ENCODE results near the gene IGFBP5.

IGFBP5 gene, protein sequence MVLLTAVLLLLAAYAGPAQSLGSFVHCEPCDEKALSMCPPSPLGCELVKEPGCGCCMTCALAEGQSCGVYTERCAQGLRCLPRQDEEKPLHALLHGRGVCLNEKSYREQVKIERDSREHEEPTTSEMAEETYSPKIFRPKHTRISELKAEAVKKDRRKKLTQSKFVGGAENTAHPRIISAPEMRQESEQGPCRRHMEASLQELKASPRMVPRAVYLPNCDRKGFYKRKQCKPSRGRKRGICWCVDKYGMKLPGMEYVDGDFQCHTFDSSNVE
- 0 to 0.96 (median 0.07) reads per million in 9 experiments for total RNA-seq

DNA sequence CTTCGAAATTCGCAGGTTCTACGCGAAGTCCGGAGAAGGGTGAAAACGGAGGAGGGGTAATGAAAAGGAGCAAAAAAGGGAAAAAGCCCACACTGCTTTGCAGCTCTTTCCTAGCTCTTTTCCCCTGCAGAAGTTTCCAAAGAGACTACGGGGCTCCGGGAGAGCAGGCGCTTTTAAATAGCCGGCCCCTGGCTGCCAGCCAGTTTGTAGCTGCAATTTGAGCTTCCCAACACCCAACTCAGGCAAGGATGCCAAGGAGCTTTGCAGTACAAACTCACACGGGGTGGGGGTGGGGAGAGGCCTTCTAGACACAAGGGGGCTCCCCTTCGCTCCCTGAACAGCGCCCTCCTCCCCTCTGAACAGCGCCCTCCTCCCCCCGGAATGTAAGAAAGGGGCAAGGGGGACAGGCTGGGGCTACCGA is at the start of gene IGFBP5:
IGFBP5 (minus strand) TSS at position 149 of the 421 bp plus-strand sequence. CDS start 774 bp downstream, outside the sequence.
- peaks cover 27 to 70% of the 10 kb centered on the region in 2 donors for H3K27me3 Mint-ChIP-seq
- no peak for ATAC-seq (replicated peaks)
- no peaks in the 10 kb centered on the region for H3K9me3 Mint-ChIP-seq
- no peak within 1 kb of the TSS for H3K27ac Mint-ChIP-seq
- peak within 1 kb of the TSS; percentile 51 to 65 for H3K4me3 Mint-ChIP-seq
- H3K36me3 Mint-ChIP-seq (ENCODE audit: insufficient read depth) = no peaks in the 10 kb centered on the region
- DNase-seq = no peak
- H3K4me1 Mint-ChIP-seq (ENCODE audit: low read depth in 2 of 2) = peaks cover 24 to 43% of the 10 kb centered on the region in 2 donors

DNA sequence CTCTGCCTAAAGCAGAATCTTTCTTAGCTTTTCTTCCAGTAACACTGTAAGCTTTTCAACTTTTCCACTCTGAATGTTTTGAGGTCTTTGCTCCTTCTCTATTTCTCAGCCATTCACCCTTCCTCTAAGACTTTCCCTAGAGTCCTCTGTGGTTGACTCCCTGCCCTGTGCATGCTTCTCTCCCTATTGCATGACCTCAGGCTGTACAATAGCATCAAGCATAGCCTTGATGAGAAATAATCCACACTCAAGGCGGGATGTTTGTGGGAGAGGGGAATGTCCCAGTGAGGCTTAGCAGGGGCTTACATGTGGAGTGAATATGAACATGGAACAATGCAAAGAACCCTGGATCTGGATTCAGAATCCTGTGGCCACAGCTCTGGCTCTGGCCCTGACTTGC is 48.4 kb upstream of the IGFBP5 start:
- peaks cover 44 to 84% of the 10 kb centered on the region in 2 donors for H3K27me3 Mint-ChIP-seq
- ATAC-seq (replicated peaks) (no peak), DNase-seq (no peak)
- H3K9me3 Mint-ChIP-seq = no peaks in the 10 kb centered on the region
- no peak overlapping the region for H3K27ac Mint-ChIP-seq
- H3K4me1 Mint-ChIP-seq (ENCODE audit: low read depth in 2 of 2) = no peaks in the 10 kb centered on the region
- no peaks in the 10 kb centered on the region for H3K36me3 Mint-ChIP-seq (ENCODE audit: insufficient read depth)
- no peak overlapping the region for H3K4me3 Mint-ChIP-seq

DNA sequence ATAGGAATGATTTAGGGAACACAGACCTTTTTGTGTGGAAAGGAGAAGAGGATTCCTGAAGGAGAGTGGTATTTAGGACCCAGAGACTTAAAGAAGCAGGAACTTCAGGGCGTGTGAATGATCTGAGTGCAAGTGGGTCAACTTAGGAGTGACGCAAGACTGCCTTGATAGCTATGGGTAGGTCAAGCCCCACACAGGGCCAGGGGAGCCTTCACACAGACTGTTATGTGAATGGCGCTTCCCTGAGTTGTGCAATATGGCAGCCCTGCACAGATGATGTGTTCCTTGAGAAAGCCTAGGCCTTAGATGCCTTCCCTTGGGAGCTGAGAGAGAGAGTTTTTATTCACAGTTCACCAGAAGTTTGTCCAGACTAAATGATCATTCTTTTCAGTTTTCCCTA is 47.1 kb upstream of the IGFBP5 start:
- H3K9me3 Mint-ChIP-seq = no peaks in the 10 kb centered on the region
- no peak overlapping the region for H3K4me3 Mint-ChIP-seq
- no peak for ATAC-seq (replicated peaks)
- H3K4me1 Mint-ChIP-seq (ENCODE audit: low read depth in 2 of 2) = no peaks in the 10 kb centered on the region
- DNase-seq = no peak
- no peaks in the 10 kb centered on the region for H3K36me3 Mint-ChIP-seq (ENCODE audit: insufficient read depth)
- H3K27me3 Mint-ChIP-seq = peaks cover 35 to 88% of the 10 kb centered on the region in 2 donors
- no peak overlapping the region for H3K27ac Mint-ChIP-seq

DNA sequence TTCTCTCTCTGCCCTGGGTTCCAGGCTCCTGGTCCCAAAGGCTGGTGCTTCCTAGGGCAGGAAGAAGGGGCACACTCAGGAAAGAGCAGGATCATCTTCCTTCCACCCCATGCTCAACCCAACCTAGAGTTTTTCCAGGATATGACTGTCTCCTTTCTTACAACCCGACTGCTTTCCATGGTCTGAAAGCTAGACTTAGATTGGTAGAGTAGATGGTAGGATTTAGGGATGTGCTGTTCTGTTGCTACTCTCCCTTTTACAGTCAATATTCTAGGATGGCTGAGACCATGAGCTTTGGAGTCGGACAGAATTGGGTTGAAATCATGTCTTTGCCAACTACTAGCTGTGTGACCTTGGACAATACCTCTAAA is 45.9 kb upstream of the IGFBP5 start:
- no peak overlapping the region for H3K27ac Mint-ChIP-seq
- H3K36me3 Mint-ChIP-seq (ENCODE audit: insufficient read depth) = no peaks in the 10 kb centered on the region
- peaks cover 25 to 82% of the 10 kb centered on the region in 2 donors for H3K27me3 Mint-ChIP-seq
- DNase-seq (no peak), ATAC-seq (replicated peaks) (no peak)
- H3K4me3 Mint-ChIP-seq = no peak overlapping the region
- H3K9me3 Mint-ChIP-seq = no peaks in the 10 kb centered on the region
- no peaks in the 10 kb centered on the region for H3K4me1 Mint-ChIP-seq (ENCODE audit: low read depth in 2 of 2)

DNA sequence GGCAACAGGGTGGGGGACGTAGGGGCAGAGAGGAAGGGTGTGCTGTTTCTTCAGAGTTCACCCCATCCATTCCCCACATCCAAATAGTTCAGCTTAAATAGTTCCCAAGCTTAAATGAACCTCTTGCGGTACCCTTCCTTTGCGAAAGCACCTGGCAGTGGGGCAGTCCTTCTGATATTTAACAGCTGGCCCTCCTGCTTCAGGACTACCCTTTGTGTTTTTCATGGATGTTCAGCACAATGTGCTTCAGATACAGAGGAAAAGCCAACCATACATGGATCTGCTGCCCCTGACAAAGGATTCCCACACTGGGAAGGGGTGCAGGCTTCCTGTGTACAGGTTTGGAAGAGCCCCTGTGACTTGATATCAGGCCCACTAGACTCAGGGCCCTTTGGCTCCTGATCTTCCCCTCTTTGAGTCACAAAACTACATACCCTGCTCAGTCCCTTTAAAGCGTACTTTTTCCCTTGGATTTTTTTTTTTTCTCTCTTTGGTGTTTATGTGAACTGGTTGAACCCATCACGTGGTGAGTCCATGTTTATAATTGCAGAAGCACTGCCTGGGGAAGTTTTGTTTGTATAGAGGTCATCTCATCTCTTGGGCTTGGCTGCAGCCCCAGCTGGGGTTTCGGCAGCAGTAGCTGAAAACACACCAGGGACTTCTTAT is 45.3 kb upstream of the IGFBP5 start:
- Mint-ChIP-seq H3K36me3 (ENCODE audit: insufficient read depth) (no peaks in the 10 kb centered on the region), H3K4me3 (no peak overlapping the region), H3K27me3 (peaks cover 25 to 77% of the 10 kb centered on the region in 2 donors), H3K4me1 (ENCODE audit: low read depth in 2 of 2) (no peaks in the 10 kb centered on the region), H3K27ac (no peak overlapping the region), H3K9me3 (no peaks in the 10 kb centered on the region)
- no peak for ATAC-seq (replicated peaks)
- no peak for DNase-seq

DNA sequence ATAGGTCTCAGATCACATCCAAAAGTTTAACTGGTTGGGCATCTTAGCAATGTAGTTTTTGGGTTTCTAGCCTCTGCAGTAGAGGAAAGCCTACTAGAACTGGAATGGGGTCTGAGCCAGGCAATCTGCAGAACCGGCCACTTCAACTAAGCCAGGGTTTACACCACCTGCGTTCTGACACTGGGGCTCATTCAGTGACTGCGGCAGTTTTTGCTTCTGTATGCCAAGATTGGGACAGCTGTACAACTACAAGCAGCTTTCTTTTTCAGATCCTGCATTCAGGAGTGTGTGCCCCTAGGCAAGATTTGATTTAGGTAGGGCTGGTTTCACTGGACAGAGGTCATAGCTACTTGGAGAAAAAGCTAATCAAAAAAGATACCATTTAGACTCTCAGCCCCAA is 43.7 kb upstream of the IGFBP5 start:
- H3K9me3 Mint-ChIP-seq = no peaks in the 10 kb centered on the region
- H3K36me3 Mint-ChIP-seq (ENCODE audit: insufficient read depth) = no peaks in the 10 kb centered on the region
- H3K4me1 Mint-ChIP-seq (ENCODE audit: low read depth in 2 of 2) = no peaks in the 10 kb centered on the region
- H3K27me3 Mint-ChIP-seq = peaks cover 28 to 70% of the 10 kb centered on the region in 2 donors
- no peak overlapping the region for H3K4me3 Mint-ChIP-seq
- no peak overlapping the region for H3K27ac Mint-ChIP-seq
- no peak for ATAC-seq (replicated peaks)
- DNase-seq = no peak

DNA sequence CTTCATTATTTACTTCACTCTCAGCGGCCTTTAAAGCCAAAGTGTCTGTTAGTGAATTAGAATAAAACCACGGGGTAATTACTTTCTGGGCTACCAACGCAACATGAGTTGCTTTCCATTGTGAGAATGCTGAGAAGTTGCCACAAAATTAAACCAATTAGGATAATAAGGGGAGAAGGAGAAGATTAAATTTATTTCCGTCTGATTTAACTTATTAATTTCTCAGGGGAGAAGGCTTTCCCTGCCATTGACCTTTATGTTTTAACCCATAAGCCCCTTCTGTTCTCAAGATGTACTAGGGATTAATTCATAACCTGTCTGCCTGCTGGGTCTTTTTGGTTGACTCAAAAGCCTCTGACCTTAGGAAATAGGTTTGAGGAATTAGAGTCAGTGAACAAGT is 42.3 kb upstream of the IGFBP5 start:
- ATAC-seq (replicated peaks) (no peak), DNase-seq (no peak)
- H3K4me3 Mint-ChIP-seq = no peak overlapping the region
- no peak overlapping the region for H3K27ac Mint-ChIP-seq
- no peaks in the 10 kb centered on the region for H3K4me1 Mint-ChIP-seq (ENCODE audit: low read depth in 2 of 2)
- H3K36me3 Mint-ChIP-seq (ENCODE audit: insufficient read depth) = no peaks in the 10 kb centered on the region
- peaks cover 34 to 68% of the 10 kb centered on the region in 2 donors for H3K27me3 Mint-ChIP-seq
- H3K9me3 Mint-ChIP-seq = no peaks in the 10 kb centered on the region

DNA sequence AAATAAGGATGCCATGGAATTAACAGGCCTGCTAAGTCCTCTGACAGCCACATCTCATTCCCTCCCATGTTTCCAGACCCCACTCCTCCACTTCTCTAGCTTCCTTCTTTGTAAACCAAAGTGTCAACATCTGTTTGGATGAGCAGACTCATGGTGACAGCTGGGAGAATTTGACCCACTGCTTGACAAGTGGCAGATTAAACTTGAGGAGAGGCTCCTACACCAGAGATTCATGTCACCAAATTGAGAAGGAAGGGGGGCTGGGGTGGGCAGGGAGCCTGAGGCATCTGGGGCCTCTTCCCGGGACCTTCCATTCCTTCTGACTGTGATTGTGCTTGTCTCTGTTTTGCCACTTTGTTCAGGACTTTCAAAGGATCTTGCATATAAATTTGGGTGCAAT is 41.0 kb upstream of the IGFBP5 start:
- Mint-ChIP-seq H3K4me1 (ENCODE audit: low read depth in 2 of 2) (no peaks in the 10 kb centered on the region), H3K27ac (no peak overlapping the region), H3K9me3 (no peaks in the 10 kb centered on the region), H3K27me3 (peaks cover 38 to 72% of the 10 kb centered on the region in 2 donors), H3K36me3 (ENCODE audit: insufficient read depth) (no peaks in the 10 kb centered on the region), H3K4me3 (no peak overlapping the region)
- no peak for DNase-seq
- no peak for ATAC-seq (replicated peaks)

DNA sequence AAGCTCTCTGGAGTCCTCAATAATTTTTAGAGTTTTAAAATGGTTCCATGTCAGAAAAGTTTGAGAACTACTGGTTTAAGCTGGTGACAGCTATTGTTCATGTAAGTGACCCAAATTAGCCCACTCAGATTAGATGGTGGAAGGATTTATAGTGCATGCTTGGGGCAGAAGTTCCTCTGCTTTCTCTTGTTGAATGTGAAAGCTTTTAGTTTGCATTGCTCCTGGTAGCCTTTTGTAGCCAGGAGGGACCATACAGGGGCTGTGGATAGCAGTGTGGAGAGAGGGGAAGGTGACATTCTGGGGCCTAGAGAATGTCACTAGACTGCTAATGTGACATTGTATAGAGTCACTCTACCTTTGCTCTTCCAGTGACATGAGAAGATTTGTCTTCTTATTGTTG is 40.3 kb upstream of the IGFBP5 start:
- ATAC-seq (replicated peaks) (no peak), DNase-seq (no peak)
- Mint-ChIP-seq H3K27ac (no peak overlapping the region), H3K9me3 (no peaks in the 10 kb centered on the region), H3K4me1 (ENCODE audit: low read depth in 2 of 2) (no peaks in the 10 kb centered on the region), H3K4me3 (no peak overlapping the region), H3K36me3 (ENCODE audit: insufficient read depth) (no peaks in the 10 kb centered on the region), H3K27me3 (peaks cover 37 to 72% of the 10 kb centered on the region in 2 donors)

DNA sequence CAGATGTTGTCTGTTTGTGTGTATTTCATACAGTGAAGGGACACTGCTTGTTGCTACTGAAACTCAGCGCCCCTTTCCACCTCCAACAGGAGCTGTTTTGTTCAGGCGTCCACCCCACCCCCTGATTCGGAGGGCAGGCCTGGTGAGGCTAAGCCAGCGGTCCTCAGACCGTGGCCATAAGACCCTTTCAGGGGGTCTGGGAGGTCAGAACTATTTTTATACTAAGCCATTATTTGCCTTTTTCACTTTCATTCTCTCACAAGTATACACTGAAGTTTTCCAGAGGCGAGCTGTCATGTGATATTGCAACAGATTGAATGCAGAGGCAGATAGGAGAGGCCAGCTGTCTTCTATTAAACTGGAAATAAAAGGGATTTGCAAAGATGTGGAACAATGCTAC is 39.7 kb upstream of the IGFBP5 start:
- no peaks in the 10 kb centered on the region for H3K36me3 Mint-ChIP-seq (ENCODE audit: insufficient read depth)

DNA sequence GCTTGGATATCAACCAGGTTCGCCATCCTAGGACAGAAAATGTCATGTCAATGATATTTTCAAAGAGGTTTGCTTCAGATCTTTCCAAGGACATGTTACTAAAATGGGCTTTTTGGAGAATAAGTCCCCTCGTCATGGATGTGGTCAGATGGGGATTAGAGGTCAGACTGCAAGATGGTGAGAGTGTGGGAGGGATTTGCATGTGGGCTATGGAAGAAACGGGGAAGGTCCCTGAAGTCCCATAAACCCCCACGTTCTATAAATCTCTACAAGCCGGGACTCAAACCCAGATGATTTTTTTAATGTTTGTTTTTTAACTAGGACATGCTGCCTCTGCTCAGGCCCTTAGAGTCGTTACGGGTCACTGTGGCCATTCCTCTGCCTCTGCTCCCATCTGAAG is 37.7 kb upstream of the IGFBP5 start:
- Mint-ChIP-seq H3K36me3 (ENCODE audit: insufficient read depth) (no peaks in the 10 kb centered on the region), H3K4me1 (ENCODE audit: low read depth in 2 of 2) (no peaks in the 10 kb centered on the region), H3K4me3 (no peak overlapping the region), H3K9me3 (no peaks in the 10 kb centered on the region), H3K27ac (no peak overlapping the region), H3K27me3 (peaks cover 38 to 66% of the 10 kb centered on the region in 2 donors)
- DNase-seq (no peak), ATAC-seq (replicated peaks) (no peak)

More for the DNA sequence above, 39.7 kb upstream of the IGFBP5 start:
- H3K4me1 Mint-ChIP-seq (ENCODE audit: low read depth in 2 of 2) = no peaks in the 10 kb centered on the region
- H3K9me3 Mint-ChIP-seq = no peaks in the 10 kb centered on the region
- no peak overlapping the region for H3K4me3 Mint-ChIP-seq
- H3K27me3 Mint-ChIP-seq = peaks cover 37 to 72% of the 10 kb centered on the region in 2 donors
- DNase-seq = no peak
- ATAC-seq (replicated peaks) = no peak
- no peak overlapping the region for H3K27ac Mint-ChIP-seq

DNA sequence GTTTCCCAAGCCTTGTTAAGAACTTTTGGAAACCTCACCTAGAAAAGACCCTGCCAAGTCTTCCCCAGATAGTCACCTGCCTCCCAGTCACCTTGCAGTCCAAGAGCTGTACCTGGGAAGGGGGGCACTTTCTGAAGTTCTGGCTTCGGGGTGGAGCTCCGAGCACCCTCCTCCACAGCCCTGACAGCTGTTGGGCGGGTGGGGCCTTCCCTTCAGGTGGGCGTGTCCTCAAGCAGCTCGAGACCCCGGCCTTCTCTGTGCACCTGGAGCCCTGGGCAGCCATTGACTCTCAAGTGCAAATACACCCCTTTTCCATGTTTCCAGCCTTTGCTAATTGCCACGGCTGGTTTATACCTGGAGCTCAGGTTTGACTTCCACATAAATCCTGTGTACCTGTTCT is 37.0 kb upstream of the IGFBP5 start:
- ATAC-seq (replicated peaks) (no peak), DNase-seq (no peak)
- Mint-ChIP-seq H3K36me3 (ENCODE audit: insufficient read depth) (no peaks in the 10 kb centered on the region), H3K4me3 (no peak overlapping the region), H3K27me3 (peaks cover 38 to 59% of the 10 kb centered on the region in 2 donors), H3K9me3 (no peaks in the 10 kb centered on the region), H3K4me1 (ENCODE audit: low read depth in 2 of 2) (no peaks in the 10 kb centered on the region), H3K27ac (no peak overlapping the region)

DNA sequence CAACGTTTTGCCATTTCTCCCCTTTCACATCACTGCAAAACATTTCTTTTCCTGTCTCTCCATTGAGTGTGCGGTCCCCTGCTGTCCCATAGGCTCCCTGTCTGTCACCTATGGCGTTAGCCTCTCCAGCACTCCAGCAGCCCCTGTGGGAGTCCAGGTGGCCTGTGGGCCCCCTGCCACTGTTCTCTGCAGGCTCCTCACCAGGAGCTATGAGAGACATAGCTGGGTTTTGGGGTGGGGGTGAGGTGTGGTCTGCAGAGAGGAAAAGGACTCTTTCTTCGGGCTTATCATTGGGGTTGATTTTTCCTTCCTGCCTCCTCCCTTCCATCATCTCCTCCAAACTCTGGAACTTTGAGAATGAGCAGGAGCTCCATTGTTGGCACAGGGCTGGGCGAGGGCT is 36.1 kb upstream of the IGFBP5 start:
- peaks cover 38 to 53% of the 10 kb centered on the region in 2 donors for H3K27me3 Mint-ChIP-seq
- no peak for ATAC-seq (replicated peaks)
- no peaks in the 10 kb centered on the region for H3K36me3 Mint-ChIP-seq (ENCODE audit: insufficient read depth)
- H3K9me3 Mint-ChIP-seq = no peaks in the 10 kb centered on the region
- no peak overlapping the region for H3K27ac Mint-ChIP-seq
- DNase-seq = no peak
- H3K4me3 Mint-ChIP-seq = no peak overlapping the region
- H3K4me1 Mint-ChIP-seq (ENCODE audit: low read depth in 2 of 2) = no peaks in the 10 kb centered on the region

DNA sequence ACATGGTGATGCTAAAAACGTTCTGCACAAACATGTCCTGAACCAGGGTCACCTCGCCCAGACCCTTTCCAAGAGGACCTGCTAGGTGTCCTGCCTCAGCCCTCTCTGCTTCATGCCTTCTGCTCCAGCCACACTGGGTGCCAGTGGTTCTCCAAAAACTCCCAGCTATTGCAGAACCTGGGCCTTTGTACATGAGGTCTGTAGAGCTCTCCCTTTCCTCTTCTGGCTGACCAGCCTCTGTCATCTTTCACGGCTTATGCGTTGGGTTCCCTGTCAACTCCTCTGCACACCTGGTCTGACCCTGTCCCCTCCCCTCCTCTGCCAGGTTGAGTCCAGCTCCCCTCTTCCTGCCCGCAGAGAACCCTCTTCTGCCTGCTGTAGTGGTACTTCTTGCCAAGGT is 35.5 kb upstream of the IGFBP5 start:
- no peak for DNase-seq
- Mint-ChIP-seq H3K4me1 (ENCODE audit: low read depth in 2 of 2) (no peaks in the 10 kb centered on the region), H3K27me3 (peaks cover 38 to 53% of the 10 kb centered on the region in 2 donors), H3K9me3 (no peaks in the 10 kb centered on the region), H3K4me3 (no peak overlapping the region), H3K36me3 (ENCODE audit: insufficient read depth) (no peaks in the 10 kb centered on the region), H3K27ac (no peak overlapping the region)
- no peak for ATAC-seq (replicated peaks)
